ENCODE measurements around the gene L3MBTL4.
"Not testable (repeated sequence)": the region's sequence is repeated elsewhere in the genome, so short reads cannot be mapped to it uniquely, and the experiment has no call there.

The L3MBTL4 gene

GRCh38 chr18:6106091-6106685, 308.5 kb downstream of the L3MBTL4 start:
- no peak for DNase-seq (ENCODE audit: low spot score)

GRCh38 chr18:6103741-6104140, 311.0 kb downstream of the L3MBTL4 start:
- DNase-seq (ENCODE audit: low spot score), result no peak

GRCh38 chr18:6096730-6097129, 318.0 kb downstream of the L3MBTL4 start:
- DNase-seq (ENCODE audit: low spot score), result no peak

- DNase-seq (ENCODE audit: low spot score), result no peak
These were observed 326.3 kb downstream of the L3MBTL4 start for GRCh38 chr18:6088432-6088831.

- no peak for DNase-seq (ENCODE audit: low spot score)
These were observed 328.0 kb downstream of the L3MBTL4 start for GRCh38 chr18:6086731-6087130.

GRCh38 chr18:6079406-6079805, 335.3 kb downstream of the L3MBTL4 start:
- no peak for DNase-seq (ENCODE audit: low spot score)

- no peak for DNase-seq (ENCODE audit: low spot score)
These were observed 335.8 kb downstream of the L3MBTL4 start for GRCh38 chr18:6078877-6079276.

GRCh38 chr18:6072423-6072822, 342.3 kb downstream of the L3MBTL4 start:
- DNase-seq (ENCODE audit: low spot score), result not testable (repeated sequence)

GRCh38 chr18:6069539-6069938, 345.2 kb downstream of the L3MBTL4 start:
- no peak for DNase-seq (ENCODE audit: low spot score)

- DNase-seq (ENCODE audit: low spot score), result no peak
These were observed 345.6 kb downstream of the L3MBTL4 start for GRCh38 chr18:6069103-6069502.

GRCh38 chr18:6060149-6060548, 354.6 kb downstream of the L3MBTL4 start:
- DNase-seq (ENCODE audit: low spot score), result no peak

- no peak for DNase-seq (ENCODE audit: low spot score)
These were observed 355.2 kb downstream of the L3MBTL4 start for GRCh38 chr18:6059551-6059950.

GRCh38 chr18:6058941-6059340, 355.8 kb downstream of the L3MBTL4 start:
- no peak for DNase-seq (ENCODE audit: low spot score)

- DNase-seq (ENCODE audit: low spot score), result no peak
These were observed 357.1 kb downstream of the L3MBTL4 start for GRCh38 chr18:6057604-6058003.

- no peak for DNase-seq (ENCODE audit: low spot score)
These were observed 358.4 kb downstream of the L3MBTL4 start for GRCh38 chr18:6056171-6056910.

- no peak for DNase-seq (ENCODE audit: low spot score)
These were observed 359.0 kb downstream of the L3MBTL4 start for GRCh38 chr18:6055711-6056110.

- no peak for DNase-seq (ENCODE audit: low spot score)
These were observed 360.4 kb downstream of the L3MBTL4 start for GRCh38 chr18:6054256-6054842.

GRCh38 chr18:6052449-6052913, 362.2 kb downstream of the L3MBTL4 start:
- no peak for DNase-seq (ENCODE audit: low spot score)

GRCh38 chr18:6047596-6047995, 367.1 kb downstream of the L3MBTL4 start:
- not testable (repeated sequence) for DNase-seq (ENCODE audit: low spot score)

- no peak for DNase-seq (ENCODE audit: low spot score)
These were observed 369.9 kb downstream of the L3MBTL4 start for GRCh38 chr18:6044773-6045172.

GRCh38 chr18:6044319-6044718, 370.4 kb downstream of the L3MBTL4 start:
- no peak for DNase-seq (ENCODE audit: low spot score)

- no peak for DNase-seq (ENCODE audit: low spot score)
These were observed 375.7 kb downstream of the L3MBTL4 start for GRCh38 chr18:6039055-6039454.

GRCh38 chr18:6031442-6031841, 383.3 kb downstream of the L3MBTL4 start:
- DNase-seq (ENCODE audit: low spot score), result no peak

All from globus pallidus (tissue), 1 donor.